ENCODE measurements around the gene HARBI1.

Gene HARBI1

GRCh38 chr11:46574656-46575055 is 42.4 kb downstream of the HARBI1 start:
- no peak for TF ChIP-seq CTCF (IDR thresholded peaks at IDR 0.05; ENCODE audit: insufficient read depth, low read depth, low read length, missing control alignments)
- no peak overlapping the region for H3K4me3 ChIP-seq (ENCODE audit: low read length)
- no peak for DNase-seq (ENCODE audit: low read depth)

GRCh38 chr11:46570790-46571398 is 46.1 kb downstream of the HARBI1 start:
- no peak overlapping the region for H3K4me3 ChIP-seq (ENCODE audit: low read length)
- TF ChIP-seq CTCF (IDR thresholded peaks at IDR 0.05; ENCODE audit: insufficient read depth, low read depth, low read length, missing control alignments): no peak
- no peak for DNase-seq (ENCODE audit: low read depth)

GRCh38 chr11:46565232-46565840 is 51.7 kb downstream of the HARBI1 start:
- TF ChIP-seq CTCF (IDR thresholded peaks at IDR 0.05; ENCODE audit: insufficient read depth, low read depth, low read length, missing control alignments): no peak
- H3K4me3 ChIP-seq (ENCODE audit: low read length): no peak overlapping the region
- DNase-seq (ENCODE audit: low read depth): no peak

GRCh38 chr11:46564459-46564858 is 52.6 kb downstream of the HARBI1 start:
- no peak for TF ChIP-seq CTCF (IDR thresholded peaks at IDR 0.05; ENCODE audit: insufficient read depth, low read depth, low read length, missing control alignments)
- H3K4me3 ChIP-seq (ENCODE audit: low read length): no peak overlapping the region
- peak; percentile 81 for DNase-seq (ENCODE audit: low read depth)

- no peak for DNase-seq (ENCODE audit: low read depth)
- H3K4me3 ChIP-seq (ENCODE audit: low read length): no peak overlapping the region
- no peak for TF ChIP-seq CTCF (IDR thresholded peaks at IDR 0.05; ENCODE audit: insufficient read depth, low read depth, low read length, missing control alignments)
Observed at GRCh38 chr11:46562527-46562926, 54.5 kb downstream of the HARBI1 start.

GRCh38 chr11:46560300-46560991 is 56.6 kb downstream of the HARBI1 start:
- no peak for TF ChIP-seq CTCF (IDR thresholded peaks at IDR 0.05; ENCODE audit: insufficient read depth, low read depth, low read length, missing control alignments)
- DNase-seq (ENCODE audit: low read depth): no peak
- no peak overlapping the region for H3K4me3 ChIP-seq (ENCODE audit: low read length)
